ENCODE data around the gene MYADM.

The MYADM gene

DNA sequence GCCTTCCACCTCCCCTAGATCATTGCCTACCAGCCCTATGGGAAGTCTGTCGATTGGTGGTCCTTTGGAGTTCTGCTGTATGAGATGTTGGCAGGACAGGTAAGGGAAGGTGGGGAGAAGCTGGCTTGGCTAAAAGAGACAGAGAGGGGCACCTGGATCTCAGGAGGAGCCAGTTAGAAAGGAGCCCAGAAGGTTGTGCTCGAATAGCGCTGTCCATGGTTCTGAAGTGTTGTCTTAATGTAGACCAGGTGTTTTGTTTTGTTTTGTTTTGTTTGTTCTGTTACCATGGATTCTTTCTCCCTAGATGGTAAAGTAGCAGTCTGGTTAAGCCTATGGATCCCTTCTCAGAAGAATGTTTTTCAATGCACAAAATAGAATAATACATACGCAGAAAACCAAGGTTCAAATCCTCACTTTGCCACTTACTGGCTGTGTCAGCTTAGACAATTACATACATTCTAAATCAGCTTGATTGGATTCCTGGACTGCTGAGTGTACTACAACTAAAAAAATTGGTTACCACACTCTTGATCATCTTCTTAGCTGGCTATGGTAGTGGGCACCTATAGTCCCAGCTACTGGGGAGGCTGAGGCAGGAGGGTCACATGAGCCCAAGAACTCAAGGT lies 35.5 kb downstream of the MYADM start:
- TF ChIP-seq CTBP1 (IDR thresholded peaks at IDR 0.05; ENCODE audit: borderline replicate concordance), result no peak
- no peak for TF ChIP-seq FOXA1 (IDR thresholded peaks at IDR 0.05)
- TF ChIP-seq, protein P1, sequence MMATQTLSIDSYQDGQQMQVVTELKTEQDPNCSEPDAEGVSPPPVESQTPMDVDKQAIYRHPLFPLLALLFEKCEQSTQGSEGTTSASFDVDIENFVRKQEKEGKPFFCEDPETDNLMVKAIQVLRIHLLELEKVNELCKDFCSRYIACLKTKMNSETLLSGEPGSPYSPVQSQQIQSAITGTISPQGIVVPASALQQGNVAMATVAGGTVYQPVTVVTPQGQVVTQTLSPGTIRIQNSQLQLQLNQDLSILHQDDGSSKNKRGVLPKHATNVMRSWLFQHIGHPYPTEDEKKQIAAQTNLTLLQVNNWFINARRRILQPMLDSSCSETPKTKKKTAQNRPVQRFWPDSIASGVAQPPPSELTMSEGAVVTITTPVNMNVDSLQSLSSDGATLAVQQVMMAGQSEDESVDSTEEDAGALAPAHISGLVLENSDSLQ (IDR thresholded peaks at IDR 0.05), result no peak
- no peak for TF ChIP-seq SP1 (IDR thresholded peaks at IDR 0.05)
- no peak for TF ChIP-seq ARNT (IDR thresholded peaks at IDR 0.05)
- no peak for TF ChIP-seq ZNF384 (IDR thresholded peaks at IDR 0.05)
- TF ChIP-seq SUZ12 (IDR thresholded peaks at IDR 0.05), result no peak
- TF ChIP-seq LEF1 (IDR thresholded peaks at IDR 0.05; ENCODE audit: borderline replicate concordance), result no peak
- no peak for TF ChIP-seq ELF4 (IDR thresholded peaks at IDR 0.05)
- no peak for TF ChIP-seq FOXK2 (IDR thresholded peaks at IDR 0.05)
- no peak for TF ChIP-seq NFRKB (IDR thresholded peaks at IDR 0.05)
- no peak for TF ChIP-seq L3MBTL2 (conservative IDR thresholded peaks at IDR 0.05)
- no peak for TF ChIP-seq HDGF (IDR thresholded peaks at IDR 0.05; ENCODE audit: borderline replicate concordance)
- TF ChIP-seq BHLHE40 (IDR thresholded peaks at IDR 0.05; ENCODE audit: borderline replicate concordance), result no peak
- no peak for TF ChIP-seq TARDBP (IDR thresholded peaks at IDR 0.05)
- no peak for DNase-seq (ENCODE audit: extremely low spot score)
- ChIA-PET POLR2A (no interaction called here), CTCF (no interaction called here)

DNA sequence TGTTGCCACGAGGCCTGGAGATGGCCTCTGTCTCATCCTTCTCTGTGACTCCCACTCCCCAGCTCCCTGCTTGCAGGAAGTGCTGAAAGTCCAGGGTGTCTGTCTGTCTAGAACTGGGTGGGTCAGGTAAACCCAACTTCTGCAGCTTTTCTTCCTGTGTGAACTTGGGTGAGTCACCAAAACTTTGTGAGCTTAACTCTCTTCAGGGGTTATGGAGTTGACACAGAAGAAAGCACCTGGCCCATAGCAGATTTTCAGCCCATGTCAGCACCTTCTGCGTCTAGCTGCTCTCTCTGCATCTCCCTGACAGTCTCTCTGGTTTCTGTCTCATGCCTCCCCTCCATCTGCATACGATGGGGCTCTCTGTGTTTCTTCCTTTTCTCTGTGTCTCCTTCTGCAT lies 37.2 kb downstream of the MYADM start:
- ChIA-PET POLR2A (no interaction called here), CTCF (no interaction called here)
- TF ChIP-seq TARDBP (IDR thresholded peaks at IDR 0.05) (no peak), BHLHE40 (IDR thresholded peaks at IDR 0.05; ENCODE audit: borderline replicate concordance) (no peak), SP1 (IDR thresholded peaks at IDR 0.05) (no peak), FOXA1 (IDR thresholded peaks at IDR 0.05) (no peak), L3MBTL2 (conservative IDR thresholded peaks at IDR 0.05) (no peak), FOXM1 (IDR thresholded peaks at IDR 0.05; ENCODE audit: borderline replicate concordance) (no peak), ZNF384 (IDR thresholded peaks at IDR 0.05) (no peak), ELF4 (IDR thresholded peaks at IDR 0.05) (no peak), NFRKB (IDR thresholded peaks at IDR 0.05) (no peak)
- DNase-seq (ENCODE audit: extremely low spot score), result no peak

DNA sequence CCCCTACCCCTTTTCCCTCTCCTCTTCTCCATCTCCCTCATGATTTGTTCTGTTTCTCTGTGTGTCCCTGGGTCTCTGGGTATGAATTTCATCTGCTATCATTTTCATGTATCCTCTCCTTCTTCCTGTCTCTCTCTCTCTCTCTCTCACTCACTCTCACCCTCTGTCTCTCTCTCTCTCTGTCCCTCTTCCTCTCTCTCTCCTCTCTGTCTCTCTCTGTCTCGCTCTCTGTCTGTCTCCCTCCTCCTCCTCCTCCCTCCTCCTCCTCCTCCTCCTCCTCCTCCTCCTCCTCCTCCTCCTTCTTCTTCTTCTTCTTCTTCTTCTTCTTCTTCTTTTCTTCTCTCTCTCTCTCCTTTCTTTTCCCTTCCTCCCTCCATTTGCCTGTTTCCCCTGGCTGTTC lies 38.1 kb downstream of the MYADM start:
- TF ChIP-seq ZNF384 (IDR thresholded peaks at IDR 0.05) (no peak), TARDBP (IDR thresholded peaks at IDR 0.05) (no peak)
- ChIA-PET POLR2A (no interaction called here), CTCF (no interaction called here)
- no peak for DNase-seq (ENCODE audit: extremely low spot score)

DNA sequence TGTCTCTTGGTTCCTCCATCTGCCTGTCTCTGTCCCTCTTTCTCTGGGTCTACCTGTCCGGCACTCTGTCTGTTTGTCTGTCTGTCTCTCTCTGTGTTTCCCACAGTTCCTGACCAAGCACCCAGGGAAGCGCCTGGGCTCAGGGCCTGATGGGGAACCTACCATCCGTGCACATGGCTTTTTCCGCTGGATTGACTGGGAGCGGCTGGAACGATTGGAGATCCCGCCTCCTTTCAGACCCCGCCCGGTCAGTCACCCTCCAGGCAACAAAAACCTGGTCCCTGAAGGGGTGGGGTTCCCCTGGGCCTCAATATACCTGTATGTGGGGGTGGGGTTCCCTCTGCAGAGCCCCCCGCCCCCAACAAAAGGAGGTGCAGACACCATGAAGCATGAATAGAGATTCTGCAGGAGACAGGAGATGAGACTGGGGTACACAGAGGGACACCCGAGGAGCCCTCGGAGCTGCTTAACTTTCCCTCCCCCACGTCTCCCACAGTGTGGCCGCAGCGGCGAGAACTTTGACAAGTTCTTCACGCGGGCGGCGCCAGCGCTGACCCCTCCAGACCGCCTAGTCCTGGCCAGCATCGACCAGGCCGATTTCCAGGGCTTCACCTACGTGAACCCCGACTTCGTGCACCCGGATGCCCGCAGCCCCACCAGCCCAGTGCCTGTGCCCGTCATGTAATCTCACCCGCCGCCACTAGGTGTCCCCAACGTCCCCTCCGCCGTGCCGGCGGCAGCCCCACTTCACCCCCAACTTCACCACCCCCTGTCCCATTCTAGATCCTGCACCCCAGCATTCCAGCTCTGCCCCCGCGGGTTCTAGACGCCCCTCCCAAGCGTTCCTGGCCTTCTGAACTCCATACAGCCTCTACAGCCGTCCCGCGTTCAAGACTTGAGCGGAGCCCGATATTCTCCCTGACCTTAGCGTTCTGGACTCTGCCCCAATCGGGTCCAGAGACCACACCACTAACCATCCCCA lies 38.8 kb downstream of the MYADM start:
- DNase-seq (ENCODE audit: extremely low spot score), result peak; percentile 60
- CTCF ChIA-PET, result no interaction called here
- TF ChIP-seq, protein P1 (IDR thresholded peaks at IDR 0.05), result no peak
- TF ChIP-seq LEF1 (IDR thresholded peaks at IDR 0.05; ENCODE audit: borderline replicate concordance) (no peak), BHLHE40 (IDR thresholded peaks at IDR 0.05; ENCODE audit: borderline replicate concordance) (no peak), FOXM1 (IDR thresholded peaks at IDR 0.05; ENCODE audit: borderline replicate concordance) (no peak)
- POLR2A ChIA-PET, result no interaction called here

DNA sequence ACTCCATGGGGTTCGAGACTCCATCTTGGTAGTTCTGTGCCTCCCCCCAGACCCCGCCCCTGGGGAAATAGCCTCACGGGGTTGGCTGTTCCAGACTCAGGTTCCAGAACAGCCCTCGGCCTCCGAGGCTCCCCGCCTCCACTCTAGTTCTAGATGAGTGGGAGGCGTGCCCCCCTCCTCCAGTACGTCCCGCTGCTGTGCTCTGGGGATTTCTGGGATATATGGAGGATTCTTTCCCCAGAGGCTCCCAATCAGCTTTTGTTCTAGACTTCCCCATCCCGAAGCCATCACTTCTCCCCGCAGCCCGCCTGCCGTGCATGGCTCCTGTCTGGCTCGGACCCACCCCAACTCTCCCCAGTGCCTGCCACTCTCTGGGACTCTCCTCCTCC lies 39.5 kb downstream of the MYADM start:
- CTCF ChIA-PET, result no interaction called here
- TF ChIP-seq FOXK2 (IDR thresholded peaks at IDR 0.05), result no peak
- TF ChIP-seq BHLHE40 (IDR thresholded peaks at IDR 0.05; ENCODE audit: borderline replicate concordance), result no peak
- TF ChIP-seq NFRKB (IDR thresholded peaks at IDR 0.05), result no peak
- TF ChIP-seq, protein P1 (IDR thresholded peaks at IDR 0.05), result no peak
- no peak for TF ChIP-seq ELF4 (IDR thresholded peaks at IDR 0.05)
- no peak for TF ChIP-seq ARNT (IDR thresholded peaks at IDR 0.05)
- no peak for TF ChIP-seq ZNF384 (IDR thresholded peaks at IDR 0.05)
- no peak for TF ChIP-seq FOXM1 (IDR thresholded peaks at IDR 0.05; ENCODE audit: borderline replicate concordance)
- no peak for TF ChIP-seq TARDBP (IDR thresholded peaks at IDR 0.05)
- no peak for TF ChIP-seq CTBP1 (IDR thresholded peaks at IDR 0.05; ENCODE audit: borderline replicate concordance)
- TF ChIP-seq SP1 (IDR thresholded peaks at IDR 0.05), result no peak
- no peak for TF ChIP-seq FOXA1 (IDR thresholded peaks at IDR 0.05)
- no peak for TF ChIP-seq LEF1 (IDR thresholded peaks at IDR 0.05; ENCODE audit: borderline replicate concordance)
- TF ChIP-seq SUZ12 (IDR thresholded peaks at IDR 0.05), result no peak
- TF ChIP-seq HDGF (IDR thresholded peaks at IDR 0.05; ENCODE audit: borderline replicate concordance), result no peak
- no peak for TF ChIP-seq L3MBTL2 (conservative IDR thresholded peaks at IDR 0.05)
- POLR2A ChIA-PET, result interaction anchor here (1.0 kb wide), 1 partner anchor 15 kb away, joined by 3 read pairs; no protein-coding TSS in a partner anchor
- no peak for DNase-seq (ENCODE audit: extremely low spot score)

GRCh38 chr19:53907690-53908089 lies 40.0 kb downstream of the MYADM start:
- CTCF ChIA-PET, result no interaction called here
- POLR2A ChIA-PET, result interaction anchor here (1.0 kb wide), 1 partner anchor 16 kb away, joined by 3 read pairs; no protein-coding TSS in a partner anchor
- DNase-seq (ENCODE audit: extremely low spot score), result no peak
- TF ChIP-seq SUZ12 (IDR thresholded peaks at IDR 0.05) (no peak), L3MBTL2 (conservative IDR thresholded peaks at IDR 0.05) (no peak), SP1 (IDR thresholded peaks at IDR 0.05) (no peak), TARDBP (IDR thresholded peaks at IDR 0.05) (no peak)
- TF ChIP-seq, protein P1 (IDR thresholded peaks at IDR 0.05), result no peak

Measured in HEK293T (cell line).